ENCODE data around the gene SCUBE3. TPM values are rescaled to one million over a fixed set of nuclear protein-coding genes. Genes with fewer than 3 reads are reported as not detected.

Gene SCUBE3
- total and polyA plus RNA-seq, 2 experiments from 2014 or later = 0.39 to 1.1 TPM

GRCh38 chr6:35242906-35243305 is 29.1 kb downstream of the SCUBE3 start (continued):
- TF ChIP-seq ZNF462 (CRISPR knock-in tag; IDR thresholded peaks at IDR 0.05) = no peak
- TF ChIP-seq NANOG (IDR thresholded peaks at IDR 0.05; ENCODE audit: borderline replicate concordance) = no peak
- no peak for TF ChIP-seq EZH2phosphoT487 (IDR thresholded peaks at IDR 0.05; ENCODE audit: unreplicated experiment)
- TF ChIP-seq EZH2 (IDR thresholded peaks at IDR 0.05; ENCODE audit: low read depth, unreplicated experiment) = no peak
- TF ChIP-seq CTCF (conservative IDR thresholded peaks at IDR 0.05; ENCODE audit: low read depth in 2 of 2) = no peak

GRCh38 chr6:35243386-35243958 is 29.7 kb downstream of the SCUBE3 start:
- Mint-ChIP-seq H3K27me3 (ENCODE audit: insufficient read depth, low read depth, poor library complexity) (peaks cover 28% of the 10 kb centered on the region), H3K4me1 (peaks cover 42% of the 10 kb centered on the region), H3K9me3 (no peaks in the 10 kb centered on the region), H3K4me3 (no peak overlapping the region), H3K27ac (no peak overlapping the region), H3K36me3 (ENCODE audit: low read depth) (no peaks in the 10 kb centered on the region; the same call in 2 of the 3 replicates)
- peaks cover 20% of the 10 kb centered on the region for H3K27me3 ChIP-seq (ENCODE audit: insufficient read depth)
- H3F3A ChIP-seq (replicated peaks; ENCODE audit: low read depth) = no peaks in the 10 kb centered on the region
- no peaks in the 10 kb centered on the region for H3K9me2 ChIP-seq (ENCODE audit: insufficient read depth)
- H2AFZ ChIP-seq = no peak overlapping the region
- H3K4me3 ChIP-seq = no peak overlapping the region
- H3K4me1 ChIP-seq (ENCODE audit: insufficient read depth) = peaks cover 25% of the 10 kb centered on the region
- DNase-seq (ENCODE audit: low spot score) (no peak), ATAC-seq (no peak)
- H3K4me2 ChIP-seq = no peak overlapping the region
- no peak overlapping the region for H3K27ac ChIP-seq (ENCODE audit: low read depth)
- H3K79me2 ChIP-seq (replicated peaks; ENCODE audit: insufficient read depth) = no peaks in the 10 kb centered on the region
- no peaks in the 10 kb centered on the region for H3K36me3 ChIP-seq (ENCODE audit: insufficient read depth)
- H4K20me1 ChIP-seq (replicated peaks; ENCODE audit: insufficient read depth) = peaks cover 22% of the 10 kb centered on the region
- TF ChIP-seq EZH2 (IDR thresholded peaks at IDR 0.05; ENCODE audit: low read depth, unreplicated experiment) (no peak), ZNF462 (CRISPR knock-in tag; IDR thresholded peaks at IDR 0.05) (no peak), ZNF114 (CRISPR knock-in tag; IDR thresholded peaks at IDR 0.05) (no peak), STAT1 (IDR thresholded peaks at IDR 0.05; ENCODE audit: unreplicated experiment) (no peak)

All from GM23338 (cell line).